GM21367 (cell line): ENCODE results near the gene C17orf58.
"Not testable (repeated sequence)": the region's sequence is repeated elsewhere in the genome, so short reads cannot be mapped to it uniquely, and the experiment has no call there.

Experiments used
- ATAC-seq: cut with Tn5 transposase; IDR thresholded peaks from one replicate; pipeline ENCODE4 v1.9.1; 2021; ENCODE audit not compliant: unreplicated experiment

C17orf58 gene

DNA sequence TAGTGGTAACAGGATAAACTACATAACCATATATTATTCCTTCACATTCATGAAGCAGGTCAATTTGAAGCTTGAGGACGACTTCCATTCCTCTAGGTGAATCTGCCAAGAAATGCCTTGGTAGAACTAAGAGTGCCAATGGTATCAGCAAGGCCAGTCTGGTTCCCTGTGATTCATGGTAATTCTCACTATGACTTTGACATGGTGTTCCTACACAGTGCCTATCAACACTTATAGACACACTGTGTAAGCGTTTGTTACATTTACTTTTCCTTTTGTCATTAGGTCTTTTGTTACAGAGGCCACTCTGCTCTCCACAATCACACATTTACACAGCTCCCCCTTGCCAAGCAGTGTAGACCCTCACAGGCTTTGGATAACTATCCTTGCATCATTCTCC, 34.1 kb downstream of the C17orf58 start:
- not testable (repeated sequence) for ATAC-seq

DNA sequence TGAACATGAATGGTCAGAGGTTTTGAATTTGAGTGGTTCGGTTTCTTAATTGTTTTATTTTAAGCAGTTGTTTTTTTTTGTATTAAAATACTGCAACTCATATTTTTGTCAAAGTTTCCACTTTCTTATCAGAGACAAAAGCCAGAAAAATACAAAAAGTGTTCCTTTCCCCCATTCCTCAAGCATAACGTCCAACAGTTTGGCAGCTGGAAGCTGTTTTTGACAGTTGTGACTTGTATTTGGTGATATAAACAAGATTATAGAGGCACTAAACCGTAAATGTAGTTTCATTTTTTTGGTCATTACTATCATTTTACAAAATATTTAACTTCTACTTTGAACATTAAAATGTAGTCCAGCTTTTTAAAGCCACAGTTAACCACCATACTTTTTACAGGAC, 36.0 kb downstream of the C17orf58 start:
- ATAC-seq = not testable (repeated sequence)

DNA sequence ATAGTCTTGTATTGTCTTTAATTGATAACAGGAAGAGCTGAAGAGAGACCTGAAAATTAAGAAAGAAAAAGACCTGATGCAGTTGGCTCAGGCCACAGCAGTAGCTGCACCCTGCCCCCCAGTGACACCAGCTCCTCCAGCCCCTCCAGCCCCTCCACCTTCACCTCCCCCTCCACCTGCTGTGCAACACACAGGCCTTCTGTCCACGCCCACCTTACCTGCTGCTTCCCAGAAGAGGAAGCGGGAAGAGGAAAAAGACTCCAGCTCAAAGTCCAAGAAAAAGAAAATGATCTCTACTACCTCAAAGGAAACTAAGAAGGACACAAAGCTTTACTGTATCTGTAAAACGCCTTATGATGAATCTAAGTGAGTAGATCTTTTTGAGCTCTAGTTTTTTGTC, 36.8 kb downstream of the C17orf58 start:
- ATAC-seq = no peak

DNA sequence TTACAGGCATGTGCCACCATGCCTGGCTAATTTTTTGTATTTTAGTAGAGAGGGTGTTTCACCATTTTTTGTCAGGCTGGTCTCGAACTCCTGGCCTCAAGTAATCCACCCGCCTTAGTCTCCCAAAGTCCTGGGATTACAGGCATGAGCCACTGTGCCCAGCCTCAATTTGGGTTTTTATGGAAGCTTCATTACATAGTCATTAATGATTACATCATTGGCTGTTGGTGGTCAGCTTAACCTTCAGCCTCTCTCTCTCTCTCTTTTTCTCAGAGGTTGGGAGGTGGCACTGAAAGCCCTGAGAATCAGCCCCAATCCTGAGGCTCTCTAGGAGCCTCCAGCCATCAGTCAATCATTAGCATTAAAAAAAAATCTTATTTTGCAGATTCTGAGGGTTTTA, 45.3 kb downstream of the C17orf58 start:
- ATAC-seq = no peak

DNA sequence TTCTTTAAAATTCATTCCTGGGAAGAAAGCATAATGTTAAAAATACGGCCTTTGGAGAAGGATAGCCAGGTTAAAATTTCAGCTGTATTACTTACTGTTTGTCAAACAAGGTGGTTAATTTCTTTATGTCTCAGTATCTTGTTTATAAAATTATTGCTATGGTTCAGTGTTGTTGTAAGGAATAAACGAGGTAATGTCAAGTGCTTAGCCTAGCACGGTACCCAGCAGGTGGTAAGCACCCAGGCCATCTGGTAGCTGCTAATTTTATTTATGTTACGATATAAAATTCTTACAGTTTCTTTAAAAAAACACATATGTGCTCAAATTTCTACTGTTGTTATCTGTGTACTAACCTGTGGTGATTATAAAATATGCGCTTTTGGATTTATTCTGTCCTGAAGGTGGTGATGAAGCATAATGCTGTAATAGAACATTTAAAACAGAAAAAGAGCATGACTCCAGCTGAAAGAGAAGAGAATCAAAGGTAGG, 48.9 kb downstream of the C17orf58 start:
- ATAC-seq = no peak

DNA sequence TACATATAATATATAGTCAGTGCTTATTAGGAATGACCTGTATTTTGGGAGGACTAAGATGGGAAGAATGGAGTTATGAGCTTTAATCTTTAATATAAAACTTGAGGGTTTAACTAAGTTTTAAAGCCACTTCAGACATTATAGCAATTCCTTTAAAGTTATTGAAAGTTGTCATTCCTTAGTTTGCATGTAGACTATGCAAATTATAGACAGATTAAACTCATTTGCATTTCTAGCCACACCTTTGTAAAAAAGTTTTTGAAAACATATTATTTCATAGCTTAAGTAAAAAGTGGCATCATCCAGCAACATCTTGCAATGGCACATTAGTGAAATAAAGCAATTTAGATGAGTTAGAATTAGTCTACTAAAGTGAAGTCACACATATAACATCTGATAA, 49.8 kb downstream of the C17orf58 start:
- ATAC-seq = no peak

DNA sequence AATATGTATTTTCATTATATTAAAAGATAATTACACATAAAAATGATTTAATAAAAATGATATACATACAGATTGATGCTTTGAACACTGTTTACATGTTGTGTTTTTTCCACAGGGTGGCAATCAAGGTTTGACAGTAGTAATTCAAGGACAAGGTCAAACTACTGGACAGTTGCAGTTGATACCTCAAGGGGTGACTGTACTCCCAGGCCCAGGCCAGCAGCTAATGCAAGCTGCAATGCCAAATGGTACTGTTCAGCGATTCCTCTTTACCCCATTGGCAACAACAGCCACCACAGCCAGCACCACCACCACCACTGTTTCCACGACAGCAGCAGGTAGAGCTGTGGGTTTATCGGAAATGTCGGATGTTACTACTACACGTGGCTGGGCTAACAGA, 52.2 kb downstream of the C17orf58 start:
- ATAC-seq = no peak

DNA sequence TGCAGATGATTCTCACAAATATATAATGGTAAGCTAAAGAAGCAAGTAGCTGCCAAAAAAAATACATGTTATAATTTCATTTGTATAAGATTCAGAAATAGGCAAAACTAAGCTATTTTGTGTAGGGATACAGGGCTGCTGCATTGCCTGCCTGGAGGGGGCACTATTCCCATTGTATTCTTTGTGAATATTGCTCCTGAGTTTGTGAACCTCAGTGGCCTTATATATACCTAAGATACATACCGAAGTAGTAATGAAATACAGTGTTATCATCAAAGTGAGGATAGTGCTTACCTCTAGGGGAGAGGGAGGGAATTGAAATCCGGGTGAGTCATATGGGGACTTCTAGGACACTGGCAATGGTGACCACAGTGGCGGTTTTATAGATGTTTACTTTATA, 53.5 kb downstream of the C17orf58 start:
- no peak for ATAC-seq
